Fibroblast of the aortic adventitia (primary cell): ENCODE results near the gene MMP17. TPM values are rescaled to one million over a fixed set of nuclear protein-coding genes. Genes with fewer than 3 reads are reported as not detected.
"Not testable (repeated sequence)": the region's sequence is repeated elsewhere in the genome, so short reads cannot be mapped to it uniquely, and the experiment has no call there.

Experiments used
- DNase-seq: peaks from one replicate; pipeline ENCODE4 v3.0.0-alpha.2; 2010; ENCODE audit warnings: low read depth
- H3K4me3 ChIP-seq: 2 replicates; pipeline ENCODE4 v1.5.1; 2011; ENCODE audit warnings: low read depth, mild to moderate bottlenecking, control low read depth, low read length, moderate library complexity
- total RNA-seq: library from RNA; depleted of rRNA; stranded (reverse); fragments of >200 nt; gene quantifications from 2 replicates; pipeline ENCODE4 v1.2.3, GENCODE V29; 2012; ENCODE audit warnings: low replicate concordance
- TF ChIP-seq, protein P1 (sequence below): IDR thresholded peaks from 2 replicates; pipeline ENCODE4 v1.5.1; 2011; ENCODE audit warnings: mild to moderate bottlenecking, low read length, control low read depth, inconsistent platforms; ENCODE audit not compliant: insufficient read depth

Gene MMP17
- total RNA-seq, 1 donor = 5.6 TPM

DNA sequence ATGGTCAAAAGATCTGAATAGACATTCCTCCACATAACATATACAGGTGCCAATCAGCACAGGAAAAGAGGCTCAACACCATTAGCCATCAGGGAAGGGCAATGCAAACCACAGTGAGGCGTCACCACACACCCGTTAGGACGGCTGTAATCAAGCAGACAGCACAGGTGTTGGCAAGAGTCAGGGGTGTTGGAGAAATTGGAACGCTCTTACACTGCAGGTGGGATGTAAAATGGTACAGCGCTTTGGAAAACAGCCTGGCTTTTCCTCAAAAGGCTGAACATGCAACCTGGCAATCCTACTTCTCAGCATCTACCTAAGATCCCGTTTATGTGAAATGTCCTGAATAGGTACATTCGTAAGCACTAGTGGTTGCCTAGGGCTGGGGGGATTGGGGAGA lies 21.5 kb upstream of the MMP17 start:
- TF ChIP-seq, protein P1, sequence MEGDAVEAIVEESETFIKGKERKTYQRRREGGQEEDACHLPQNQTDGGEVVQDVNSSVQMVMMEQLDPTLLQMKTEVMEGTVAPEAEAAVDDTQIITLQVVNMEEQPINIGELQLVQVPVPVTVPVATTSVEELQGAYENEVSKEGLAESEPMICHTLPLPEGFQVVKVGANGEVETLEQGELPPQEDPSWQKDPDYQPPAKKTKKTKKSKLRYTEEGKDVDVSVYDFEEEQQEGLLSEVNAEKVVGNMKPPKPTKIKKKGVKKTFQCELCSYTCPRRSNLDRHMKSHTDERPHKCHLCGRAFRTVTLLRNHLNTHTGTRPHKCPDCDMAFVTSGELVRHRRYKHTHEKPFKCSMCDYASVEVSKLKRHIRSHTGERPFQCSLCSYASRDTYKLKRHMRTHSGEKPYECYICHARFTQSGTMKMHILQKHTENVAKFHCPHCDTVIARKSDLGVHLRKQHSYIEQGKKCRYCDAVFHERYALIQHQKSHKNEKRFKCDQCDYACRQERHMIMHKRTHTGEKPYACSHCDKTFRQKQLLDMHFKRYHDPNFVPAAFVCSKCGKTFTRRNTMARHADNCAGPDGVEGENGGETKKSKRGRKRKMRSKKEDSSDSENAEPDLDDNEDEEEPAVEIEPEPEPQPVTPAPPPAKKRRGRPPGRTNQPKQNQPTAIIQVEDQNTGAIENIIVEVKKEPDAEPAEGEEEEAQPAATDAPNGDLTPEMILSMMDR = no peak
- DNase-seq = no peak
- H3K4me3 ChIP-seq = no peak overlapping the region

DNA sequence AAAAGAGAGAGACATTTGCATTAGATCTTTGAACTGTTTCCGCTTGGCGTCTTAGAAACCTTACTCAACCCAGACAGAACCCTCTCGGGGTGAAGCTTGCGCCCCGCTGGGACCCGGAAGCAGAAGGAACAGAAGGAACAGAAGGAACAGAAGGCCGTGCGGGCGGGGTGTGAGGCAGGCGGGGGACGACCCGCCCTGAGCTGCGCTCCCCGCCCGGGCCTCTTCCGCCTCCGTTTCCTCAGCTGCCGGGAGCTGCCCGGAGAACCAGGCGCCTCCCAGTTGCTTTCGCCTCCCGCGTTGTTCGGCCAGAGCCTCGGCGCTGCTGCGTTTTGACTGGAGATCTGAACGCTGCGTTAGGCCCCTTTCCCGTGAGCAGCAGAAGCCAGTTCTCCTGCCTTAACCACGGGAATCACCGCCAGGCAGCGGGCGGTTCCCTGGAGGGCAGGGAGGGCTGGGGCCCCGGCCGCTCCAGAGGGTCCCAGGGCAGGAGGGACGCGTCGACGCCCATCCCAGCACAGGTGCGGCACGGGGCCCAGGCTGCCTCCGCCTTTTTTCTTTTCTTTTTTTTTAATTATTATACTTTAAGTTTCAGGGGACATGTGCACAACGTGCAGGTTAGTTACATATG lies 19.3 kb upstream of the MMP17 start:
- no peak for DNase-seq
- H3K4me3 ChIP-seq = no peak overlapping the region

DNA sequence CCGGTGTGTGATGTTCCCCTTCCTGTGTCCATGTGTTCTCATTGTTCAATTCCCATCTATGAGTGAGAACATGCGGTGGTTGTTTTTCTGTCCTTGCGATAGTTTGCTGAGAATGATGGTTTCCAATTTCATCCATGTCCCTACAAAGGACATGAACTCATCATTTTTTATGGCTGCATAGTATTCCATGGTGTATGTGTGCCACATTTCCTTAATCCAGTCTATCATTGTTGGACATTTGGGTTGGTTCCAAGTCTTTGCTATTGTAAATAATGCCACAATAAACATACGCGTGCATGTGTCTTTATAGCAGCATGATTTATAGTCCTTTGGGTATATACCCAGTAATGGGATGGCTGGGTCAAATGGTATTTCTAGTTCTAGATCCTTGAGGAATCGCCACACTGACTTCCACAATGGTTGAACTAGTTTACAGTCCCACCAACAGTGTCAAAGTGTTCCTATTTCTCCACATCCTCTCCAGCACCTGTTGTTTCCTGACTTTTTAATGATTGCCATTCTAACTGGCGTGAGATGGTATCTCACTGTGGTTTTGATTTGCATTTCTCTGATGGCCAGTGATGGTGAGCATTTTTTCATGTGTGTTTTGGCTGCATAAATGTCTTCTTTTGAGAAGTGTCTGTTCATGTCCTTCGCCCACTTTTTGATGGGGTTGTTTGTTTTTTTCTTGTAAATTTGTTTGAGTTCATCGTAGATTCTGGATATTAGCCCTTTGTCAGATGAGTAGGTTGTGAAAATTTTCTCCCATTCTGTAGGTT lies 18.5 kb upstream of the MMP17 start:
- H3K4me3 ChIP-seq, DNase-seq: not testable (repeated sequence)

More for the DNA sequence above, 19.3 kb upstream of the MMP17 start:
- TF ChIP-seq, protein P1 = no peak

DNA sequence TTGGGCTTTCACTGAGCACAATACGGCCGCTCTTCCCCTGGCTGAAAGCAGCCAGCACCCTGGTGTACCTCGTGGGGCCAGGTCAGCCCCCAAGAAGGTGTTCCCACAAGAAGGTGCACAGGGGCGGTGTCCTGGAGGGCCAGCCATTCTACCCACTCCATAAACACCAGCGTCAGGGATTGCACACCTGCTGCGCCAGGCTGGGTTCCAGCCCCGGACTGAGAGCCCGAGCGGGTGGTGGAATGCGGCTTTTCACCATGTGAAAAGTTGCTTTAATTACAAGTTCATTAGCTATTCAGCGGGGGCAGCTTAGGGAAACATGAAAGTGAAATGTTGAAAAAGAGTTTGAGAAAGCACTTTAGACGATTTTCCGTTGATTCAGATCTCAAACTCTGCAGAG lies 17.5 kb upstream of the MMP17 start:
- no peak overlapping the region for H3K4me3 ChIP-seq
- no peak for DNase-seq
- TF ChIP-seq, protein P1 = no peak

DNA sequence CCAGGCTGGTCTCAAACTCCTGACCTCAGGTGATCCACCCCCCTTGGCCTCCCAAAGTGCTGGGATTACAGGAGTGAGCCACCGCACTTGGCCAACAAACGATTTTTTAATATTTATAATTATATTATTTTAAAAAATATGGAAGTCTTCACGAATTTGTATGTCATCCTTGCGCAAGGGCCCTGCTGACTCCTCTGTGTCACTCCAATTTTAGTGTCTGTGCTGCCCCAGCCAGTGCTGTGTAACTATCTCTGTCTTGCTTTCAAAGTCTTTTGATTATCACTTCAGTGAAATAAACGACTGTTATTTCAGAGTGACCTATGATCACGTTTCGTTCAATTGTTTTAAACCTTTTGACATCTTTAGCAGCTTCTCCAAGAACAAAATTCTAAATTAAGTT lies 13.1 kb upstream of the MMP17 start:
- TF ChIP-seq, protein P1 = no peak
- no peak overlapping the region for H3K4me3 ChIP-seq
- DNase-seq = no peak

DNA sequence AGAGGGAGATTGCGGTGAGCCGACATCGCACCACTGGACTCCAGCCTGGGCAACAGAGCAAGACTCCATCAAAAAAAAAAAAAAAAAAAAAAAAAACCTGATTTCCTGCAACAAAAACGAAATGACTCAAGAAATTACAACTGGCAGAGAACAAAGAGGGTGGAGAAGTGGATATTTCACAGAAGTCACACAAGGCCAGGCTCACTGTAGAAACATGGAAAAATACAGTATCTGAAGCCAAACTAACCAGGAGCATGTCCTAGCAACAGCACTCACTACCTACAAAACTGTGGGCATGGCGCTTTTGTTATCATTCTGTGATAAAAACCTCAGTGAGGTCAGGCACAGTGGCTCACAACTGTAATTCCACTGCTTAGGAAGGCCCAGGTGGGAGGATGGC lies 11.7 kb upstream of the MMP17 start:
- peak; percentile 39 for DNase-seq
- no peak overlapping the region for H3K4me3 ChIP-seq
- TF ChIP-seq, protein P1 = no peak

DNA sequence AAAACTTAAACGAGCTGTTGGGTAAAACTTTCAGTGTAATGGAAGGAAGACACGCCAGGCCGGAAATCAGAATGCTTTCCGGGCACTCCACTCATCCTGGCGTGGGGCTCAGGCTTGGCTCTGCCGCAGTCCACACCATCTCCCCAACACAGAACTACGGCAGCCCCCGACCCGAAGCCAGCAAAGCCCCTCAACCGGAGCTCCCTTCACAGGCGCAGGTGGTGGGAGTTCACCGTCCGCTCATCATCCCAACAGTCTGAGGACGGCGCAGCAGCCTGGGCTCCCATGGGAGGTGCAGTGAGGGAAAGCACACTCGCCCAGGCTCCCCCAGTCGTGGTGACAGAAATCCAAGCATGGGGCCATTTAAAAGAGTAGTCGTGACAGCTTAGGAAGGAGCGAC lies 11.0 kb upstream of the MMP17 start:
- no peak overlapping the region for H3K4me3 ChIP-seq
- TF ChIP-seq, protein P1 = no peak
- no peak for DNase-seq
